H1 (cell line): ENCODE data around the gene STIMATE. TPM values are rescaled to one million over a fixed set of nuclear protein-coding genes. Genes with fewer than 3 reads are reported as not detected.

Experiments used
- CTBP2 ChIP-seq: IDR thresholded peaks from 2 replicates; pipeline ENCODE4 v1.7.0; 2011; ENCODE audit warnings: borderline replicate concordance, mild to moderate bottlenecking, moderate library complexity, mixed read lengths, low read length; ENCODE audit not compliant: insufficient read depth, insufficient read length
- EZH2 ChIP-seq: fragments of 200-600 bp; sonication (generic); IDR thresholded peaks from 2 replicates; pipeline ENCODE4 v1.7.1; 2012; ENCODE audit warnings: low read depth, mild to moderate bottlenecking, moderate library complexity, low read length, inconsistent platforms; ENCODE audit not compliant: severe bottlenecking
- HDAC2 ChIP-seq, 2 experiments: fragments of 300-600 bp in 1 of 2; sonication (generic) in 1 of 2; IDR thresholded peaks; 2 replicates each; pipeline ENCODE4 v1.6.1; 2011 to 2012; ENCODE audit warnings: low read depth in 2 of 2, low read length in 2 of 2, mild to moderate bottlenecking in 2 of 2, moderate library complexity in 2 of 2, borderline replicate concordance in 1 of 2, inconsistent platforms in 1 of 2
- POU5F1 ChIP-seq: IDR thresholded peaks from 2 replicates; pipeline ENCODE4 v1.6.1; 2011; ENCODE audit warnings: low read depth, mild to moderate bottlenecking, low read length, moderate library complexity
- SP1 ChIP-seq: IDR thresholded peaks from 2 replicates; pipeline ENCODE4 v1.6.1; 2011; ENCODE audit warnings: low read depth, low read length
- polyA plus RNA-seq, 7 experiments: library from polyadenylated mRNA; depleted of rRNA in 3 of 7; stranded (reverse) in 5 of 7; unstranded in 2 of 7; fragments of >200 nt in 5 of 7; fragments of 200-250 nt in 2 of 7; gene quantifications; 1 replicate in 5 of 7; 2 replicates in 1 of 7; 4 replicates in 1 of 7; pipeline versions ENCODE4 v1.2.1 to v1.2.3, GENCODE V29; 2011 to 2013; ENCODE audit warnings: missing spikeins in 2 of 7, mixed read lengths in 2 of 7
- total RNA-seq: library from RNA; stranded (reverse); fragmentation: NEBNext Ultra II Directional; extraction: Animal tissue kit (Norgen Biotek cat#: 25700); gene quantifications from 2 replicates; pipeline ENCODE4 v1.2.1, GENCODE V29; 2021
- TF ChIP-seq, protein P1 (sequence below): fragments of 300-600 bp; sonication (generic); IDR thresholded peaks from 2 replicates; pipeline ENCODE4 v1.7.1; 2012; ENCODE audit warnings: low read length, moderate library complexity, mild to moderate bottlenecking, inconsistent platforms; ENCODE audit not compliant: insufficient replicate concordance

Gene STIMATE
- total and polyA plus RNA-seq, 2 of the 8 experiments (the other 6 are each of a cell fraction or from before 2014, with no cell fraction given) = 17.5 to 22.1 TPM

- TF ChIP-seq, protein P1, sequence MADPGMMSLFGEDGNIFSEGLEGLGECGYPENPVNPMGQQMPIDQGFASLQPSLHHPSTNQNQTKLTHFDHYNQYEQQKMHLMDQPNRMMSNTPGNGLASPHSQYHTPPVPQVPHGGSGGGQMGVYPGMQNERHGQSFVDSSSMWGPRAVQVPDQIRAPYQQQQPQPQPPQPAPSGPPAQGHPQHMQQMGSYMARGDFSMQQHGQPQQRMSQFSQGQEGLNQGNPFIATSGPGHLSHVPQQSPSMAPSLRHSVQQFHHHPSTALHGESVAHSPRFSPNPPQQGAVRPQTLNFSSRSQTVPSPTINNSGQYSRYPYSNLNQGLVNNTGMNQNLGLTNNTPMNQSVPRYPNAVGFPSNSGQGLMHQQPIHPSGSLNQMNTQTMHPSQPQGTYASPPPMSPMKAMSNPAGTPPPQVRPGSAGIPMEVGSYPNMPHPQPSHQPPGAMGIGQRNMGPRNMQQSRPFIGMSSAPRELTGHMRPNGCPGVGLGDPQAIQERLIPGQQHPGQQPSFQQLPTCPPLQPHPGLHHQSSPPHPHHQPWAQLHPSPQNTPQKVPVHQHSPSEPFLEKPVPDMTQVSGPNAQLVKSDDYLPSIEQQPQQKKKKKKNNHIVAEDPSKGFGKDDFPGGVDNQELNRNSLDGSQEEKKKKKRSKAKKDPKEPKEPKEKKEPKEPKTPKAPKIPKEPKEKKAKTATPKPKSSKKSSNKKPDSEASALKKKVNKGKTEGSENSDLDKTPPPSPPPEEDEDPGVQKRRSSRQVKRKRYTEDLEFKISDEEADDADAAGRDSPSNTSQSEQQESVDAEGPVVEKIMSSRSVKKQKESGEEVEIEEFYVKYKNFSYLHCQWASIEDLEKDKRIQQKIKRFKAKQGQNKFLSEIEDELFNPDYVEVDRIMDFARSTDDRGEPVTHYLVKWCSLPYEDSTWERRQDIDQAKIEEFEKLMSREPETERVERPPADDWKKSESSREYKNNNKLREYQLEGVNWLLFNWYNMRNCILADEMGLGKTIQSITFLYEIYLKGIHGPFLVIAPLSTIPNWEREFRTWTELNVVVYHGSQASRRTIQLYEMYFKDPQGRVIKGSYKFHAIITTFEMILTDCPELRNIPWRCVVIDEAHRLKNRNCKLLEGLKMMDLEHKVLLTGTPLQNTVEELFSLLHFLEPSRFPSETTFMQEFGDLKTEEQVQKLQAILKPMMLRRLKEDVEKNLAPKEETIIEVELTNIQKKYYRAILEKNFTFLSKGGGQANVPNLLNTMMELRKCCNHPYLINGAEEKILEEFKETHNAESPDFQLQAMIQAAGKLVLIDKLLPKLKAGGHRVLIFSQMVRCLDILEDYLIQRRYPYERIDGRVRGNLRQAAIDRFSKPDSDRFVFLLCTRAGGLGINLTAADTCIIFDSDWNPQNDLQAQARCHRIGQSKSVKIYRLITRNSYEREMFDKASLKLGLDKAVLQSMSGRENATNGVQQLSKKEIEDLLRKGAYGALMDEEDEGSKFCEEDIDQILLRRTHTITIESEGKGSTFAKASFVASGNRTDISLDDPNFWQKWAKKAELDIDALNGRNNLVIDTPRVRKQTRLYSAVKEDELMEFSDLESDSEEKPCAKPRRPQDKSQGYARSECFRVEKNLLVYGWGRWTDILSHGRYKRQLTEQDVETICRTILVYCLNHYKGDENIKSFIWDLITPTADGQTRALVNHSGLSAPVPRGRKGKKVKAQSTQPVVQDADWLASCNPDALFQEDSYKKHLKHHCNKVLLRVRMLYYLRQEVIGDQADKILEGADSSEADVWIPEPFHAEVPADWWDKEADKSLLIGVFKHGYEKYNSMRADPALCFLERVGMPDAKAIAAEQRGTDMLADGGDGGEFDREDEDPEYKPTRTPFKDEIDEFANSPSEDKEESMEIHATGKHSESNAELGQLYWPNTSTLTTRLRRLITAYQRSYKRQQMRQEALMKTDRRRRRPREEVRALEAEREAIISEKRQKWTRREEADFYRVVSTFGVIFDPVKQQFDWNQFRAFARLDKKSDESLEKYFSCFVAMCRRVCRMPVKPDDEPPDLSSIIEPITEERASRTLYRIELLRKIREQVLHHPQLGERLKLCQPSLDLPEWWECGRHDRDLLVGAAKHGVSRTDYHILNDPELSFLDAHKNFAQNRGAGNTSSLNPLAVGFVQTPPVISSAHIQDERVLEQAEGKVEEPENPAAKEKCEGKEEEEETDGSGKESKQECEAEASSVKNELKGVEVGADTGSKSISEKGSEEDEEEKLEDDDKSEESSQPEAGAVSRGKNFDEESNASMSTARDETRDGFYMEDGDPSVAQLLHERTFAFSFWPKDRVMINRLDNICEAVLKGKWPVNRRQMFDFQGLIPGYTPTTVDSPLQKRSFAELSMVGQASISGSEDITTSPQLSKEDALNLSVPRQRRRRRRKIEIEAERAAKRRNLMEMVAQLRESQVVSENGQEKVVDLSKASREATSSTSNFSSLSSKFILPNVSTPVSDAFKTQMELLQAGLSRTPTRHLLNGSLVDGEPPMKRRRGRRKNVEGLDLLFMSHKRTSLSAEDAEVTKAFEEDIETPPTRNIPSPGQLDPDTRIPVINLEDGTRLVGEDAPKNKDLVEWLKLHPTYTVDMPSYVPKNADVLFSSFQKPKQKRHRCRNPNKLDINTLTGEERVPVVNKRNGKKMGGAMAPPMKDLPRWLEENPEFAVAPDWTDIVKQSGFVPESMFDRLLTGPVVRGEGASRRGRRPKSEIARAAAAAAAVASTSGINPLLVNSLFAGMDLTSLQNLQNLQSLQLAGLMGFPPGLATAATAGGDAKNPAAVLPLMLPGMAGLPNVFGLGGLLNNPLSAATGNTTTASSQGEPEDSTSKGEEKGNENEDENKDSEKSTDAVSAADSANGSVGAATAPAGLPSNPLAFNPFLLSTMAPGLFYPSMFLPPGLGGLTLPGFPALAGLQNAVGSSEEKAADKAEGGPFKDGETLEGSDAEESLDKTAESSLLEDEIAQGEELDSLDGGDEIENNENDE = no peak
- no peak for TF ChIP-seq HDAC2 (IDR thresholded peaks at IDR 0.05; ENCODE audit: borderline replicate concordance in 1 of 2, low read depth in 2 of 2, low read length in 2 of 2)
- TF ChIP-seq POU5F1 = no peak
- no peak for TF ChIP-seq SP1
- TF ChIP-seq EZH2 = no peak
- TF ChIP-seq CTBP2 = no peak
Measured at GRCh38 chr3:52934630-52935530, 37.5 kb upstream of the STIMATE start (continued).
